HG02884 (cell line): ENCODE data around the gene DIP2C.
"Not testable (repeated sequence)": the region's sequence is repeated elsewhere in the genome, so short reads cannot be mapped to it uniquely, and the experiment has no call there.

Experiments used
- ATAC-seq: cut with Tn5 transposase; IDR thresholded peaks from one replicate; pipeline ENCODE4 v1.9.1; 2021; ENCODE audit warnings: mild to moderate bottlenecking, moderate library complexity; ENCODE audit not compliant: unreplicated experiment

DIP2C gene

DNA sequence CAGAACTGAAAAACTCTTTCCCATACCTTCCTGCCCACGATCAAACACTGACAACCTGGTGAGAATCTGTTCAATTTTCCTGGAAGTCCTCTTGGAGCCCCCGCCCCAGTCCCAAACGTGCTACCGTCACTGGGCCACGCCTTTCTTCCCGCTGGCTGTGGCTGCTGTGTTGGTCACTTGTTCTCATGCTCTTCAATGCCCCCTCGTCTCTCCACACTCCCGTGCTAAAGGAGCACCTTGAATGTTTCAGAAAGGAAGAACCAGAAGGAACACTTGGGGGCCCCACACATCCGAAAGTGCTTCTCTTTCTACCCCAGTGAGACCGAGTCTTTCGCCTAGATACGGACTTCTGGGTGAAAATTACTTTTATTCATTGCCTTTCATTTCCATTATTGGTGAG, 215.1 kb downstream of the DIP2C start:
- ATAC-seq = no peak

GRCh38 chr10:472241-472910, 217.1 kb downstream of the DIP2C start:
- ATAC-seq = no peak

GRCh38 chr10:470339-471003, 219.0 kb downstream of the DIP2C start:
- no peak for ATAC-seq

DNA sequence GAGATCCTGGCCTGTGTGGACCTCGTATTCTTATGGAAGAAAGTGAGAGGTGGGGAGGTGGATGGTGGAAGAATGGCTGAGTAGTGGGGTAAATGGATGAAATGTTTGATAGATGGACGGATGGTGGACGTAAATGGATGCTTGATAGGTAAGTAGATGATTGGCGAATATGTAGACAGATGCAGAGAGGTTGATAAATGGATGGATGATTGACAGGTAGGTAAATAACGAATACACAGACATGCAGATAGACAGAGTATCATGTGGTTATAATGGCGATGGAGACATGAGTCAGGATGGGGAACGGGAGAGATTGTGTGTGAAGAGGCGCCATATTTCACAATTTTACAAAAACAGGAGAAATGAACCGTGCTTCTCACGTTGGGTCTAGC, 219.5 kb downstream of the DIP2C start:
- ATAC-seq = no peak

DNA sequence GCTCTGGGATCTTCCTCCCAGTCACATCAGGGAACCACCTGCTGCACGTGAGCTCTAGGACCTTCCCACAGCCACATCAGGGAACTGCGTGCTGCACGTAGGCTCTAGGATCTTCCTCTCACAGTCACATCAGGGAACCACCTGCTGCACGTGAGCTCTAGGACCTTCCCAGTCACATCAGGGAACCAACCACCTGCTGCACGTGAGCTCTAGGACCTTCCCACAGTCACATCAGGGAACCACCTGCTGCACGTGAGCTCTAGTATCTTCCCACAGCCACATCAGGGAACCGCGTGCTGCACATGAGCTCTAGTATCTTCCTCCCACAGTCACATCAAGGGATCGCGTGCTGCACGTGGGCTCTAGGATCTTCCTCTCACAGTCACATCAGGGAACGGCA, 229.7 kb downstream of the DIP2C start:
- ATAC-seq = no peak

DNA sequence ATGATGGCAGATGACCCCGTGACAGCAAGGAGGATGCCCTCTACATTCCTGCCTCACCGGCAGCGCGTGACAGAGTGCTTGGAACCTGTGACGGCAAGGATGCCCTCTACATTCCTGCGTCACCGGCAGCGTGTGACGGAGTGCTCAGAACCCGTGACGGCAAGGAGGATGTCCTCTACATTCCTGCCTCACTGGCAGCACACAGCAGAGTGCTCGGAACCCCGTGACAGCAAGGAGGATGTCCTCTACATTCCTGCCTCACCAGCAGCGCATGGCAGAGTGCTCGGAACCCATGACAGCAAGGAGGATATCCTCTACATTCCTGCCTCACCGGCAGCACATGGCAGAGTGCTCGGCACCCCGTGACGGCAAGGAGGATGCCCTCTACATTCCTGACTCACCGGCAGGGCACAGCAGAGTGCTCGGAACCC, 231.0 kb downstream of the DIP2C start:
- ATAC-seq = no peak

DNA sequence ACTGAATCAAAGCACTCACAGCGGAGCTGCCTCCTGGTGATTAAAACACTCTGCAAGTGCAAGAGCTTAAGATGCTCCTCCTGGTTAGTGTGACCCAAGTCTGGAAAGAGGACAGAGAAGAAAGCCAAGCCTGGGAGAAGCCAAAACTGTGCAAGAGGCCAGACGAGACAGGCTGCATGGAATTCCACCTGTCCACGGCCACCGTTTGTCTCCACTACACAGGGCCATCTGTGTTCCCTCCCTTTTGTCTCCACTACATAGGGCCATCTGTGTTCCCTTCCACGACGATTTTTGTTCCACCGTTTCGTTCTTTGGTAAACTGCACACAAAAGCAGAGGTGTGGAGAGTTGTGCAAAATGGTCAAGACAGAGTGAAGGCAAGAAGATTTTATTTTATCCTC, 233.0 kb downstream of the DIP2C start:
- no peak for ATAC-seq

DNA sequence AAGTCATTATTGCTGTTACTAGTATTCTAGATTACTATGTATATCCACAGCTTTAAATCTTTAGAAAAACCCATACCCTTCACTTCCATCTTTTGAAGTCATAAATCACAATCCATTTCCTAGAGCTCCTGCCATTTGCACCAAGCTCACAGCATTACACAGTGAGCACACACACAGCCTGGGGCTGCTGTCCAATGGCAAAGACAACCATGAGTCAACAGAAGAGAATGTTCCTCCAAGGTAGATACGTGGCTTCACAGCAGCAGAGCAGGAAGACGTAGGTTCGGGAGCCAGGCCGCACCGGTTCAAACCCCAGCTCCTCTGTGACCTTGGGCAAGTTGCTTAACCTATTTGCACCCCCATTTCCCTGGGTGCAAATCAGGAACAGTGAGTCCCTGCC, 234.6 kb downstream of the DIP2C start:
- no peak for ATAC-seq

- no peak for ATAC-seq
Measured at GRCh38 chr10:453647-454046, 235.8 kb downstream of the DIP2C start.

GRCh38 chr10:452512-453426, 236.7 kb downstream of the DIP2C start:
- no peak for ATAC-seq

- no peak for ATAC-seq
Measured at GRCh38 chr10:451856-452255, 237.6 kb downstream of the DIP2C start.

- no peak for ATAC-seq
Measured at GRCh38 chr10:451021-451471, 238.4 kb downstream of the DIP2C start.

DNA sequence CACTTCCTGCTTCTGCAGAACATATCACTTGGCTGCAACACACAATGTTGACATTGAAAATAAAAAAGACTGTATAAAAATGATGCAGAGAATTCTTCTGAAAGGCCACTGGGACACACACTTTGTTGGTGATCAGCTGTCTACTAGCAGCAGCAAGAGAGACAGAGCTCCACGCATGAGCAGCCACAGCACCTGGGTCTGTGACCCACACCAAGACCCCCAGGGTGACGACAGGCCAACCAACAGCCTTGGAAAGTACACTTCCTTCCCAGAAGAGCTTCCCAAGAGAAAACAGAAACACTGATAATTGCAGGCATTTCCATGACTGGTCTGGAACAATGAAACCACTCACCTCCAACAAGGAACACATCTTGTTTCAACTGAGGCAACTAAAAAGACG, 239.0 kb downstream of the DIP2C start:
- ATAC-seq = no peak

DNA sequence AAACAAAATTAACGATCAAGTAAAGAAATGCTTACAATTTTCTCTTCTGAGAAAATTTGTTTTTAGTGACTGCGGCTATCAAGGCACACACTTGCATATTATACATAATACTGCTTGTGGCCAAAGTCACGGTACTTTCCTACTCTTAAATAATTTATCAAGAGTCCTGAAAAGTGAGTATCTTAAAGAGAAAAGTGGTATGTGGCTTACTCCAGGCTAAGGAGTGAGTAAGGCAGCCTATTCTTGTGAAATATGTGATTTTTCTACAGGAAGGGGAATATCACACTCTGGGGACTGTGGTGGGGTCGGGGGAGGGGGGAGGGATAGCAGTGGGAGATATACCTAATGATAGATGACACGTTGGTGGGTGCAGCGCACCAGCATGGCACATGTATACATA, 240.1 kb downstream of the DIP2C start:
- not testable (repeated sequence) for ATAC-seq

GRCh38 chr10:443459-443858, 246.0 kb downstream of the DIP2C start:
- no peak for ATAC-seq

- no peak for ATAC-seq
Measured at GRCh38 chr10:442209-442608, 247.3 kb downstream of the DIP2C start.

DNA sequence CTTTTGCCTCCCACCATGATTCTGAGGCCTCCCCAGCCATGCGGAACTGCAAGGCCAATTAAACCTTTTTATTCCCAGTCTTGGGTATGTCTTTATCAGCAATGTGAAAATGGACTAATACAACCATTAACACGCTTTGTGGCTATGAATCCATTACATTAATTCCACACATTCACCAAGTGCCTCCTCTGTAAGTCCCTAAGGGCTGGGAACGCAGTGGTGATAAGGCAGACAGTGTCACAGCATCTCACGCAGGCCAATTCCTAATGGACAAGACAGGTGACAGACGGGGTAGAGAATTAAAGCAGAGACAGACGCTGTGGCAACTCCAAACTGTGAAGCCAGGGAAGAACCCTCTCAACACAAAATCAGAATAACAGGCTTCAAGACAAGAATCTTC, 247.8 kb downstream of the DIP2C start:
- ATAC-seq = no peak

GRCh38 chr10:440127-440526, 249.3 kb downstream of the DIP2C start:
- ATAC-seq = no peak

DNA sequence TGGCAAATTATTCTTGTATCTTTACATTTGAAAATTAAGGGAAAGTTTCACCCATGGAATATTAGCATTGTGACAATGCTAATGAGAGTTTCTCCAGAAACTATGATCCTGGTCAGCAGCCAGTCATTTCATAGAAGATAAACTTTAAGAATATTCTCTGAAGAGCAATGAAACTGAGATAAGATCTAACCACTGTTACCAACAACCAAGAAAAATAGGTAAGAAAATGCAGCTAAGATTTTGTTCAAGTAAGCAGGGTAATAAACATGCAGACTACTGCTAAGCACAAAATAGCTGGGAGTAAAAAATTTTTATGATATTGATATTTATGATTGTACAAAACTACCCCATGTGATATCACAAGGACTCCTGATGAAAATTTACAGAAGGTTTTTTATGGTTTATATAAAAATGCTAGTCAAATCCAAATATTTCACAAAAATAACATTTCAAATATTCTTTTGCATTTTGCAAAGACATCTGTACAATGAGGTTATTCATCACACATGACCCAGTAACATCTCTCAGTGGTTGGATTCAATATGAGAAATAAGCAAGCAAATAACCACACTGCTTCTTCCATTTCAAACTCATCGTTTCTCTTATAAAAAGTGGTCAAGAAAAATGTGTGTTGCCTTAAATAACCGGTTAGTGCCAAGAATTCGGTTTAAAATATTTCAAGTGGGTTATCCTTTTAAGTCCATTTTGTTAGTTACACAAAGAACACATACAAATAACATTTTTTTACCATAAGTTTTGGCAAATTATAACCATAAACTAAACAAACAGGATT, 251.6 kb downstream of the DIP2C start:
- no peak for ATAC-seq

DNA sequence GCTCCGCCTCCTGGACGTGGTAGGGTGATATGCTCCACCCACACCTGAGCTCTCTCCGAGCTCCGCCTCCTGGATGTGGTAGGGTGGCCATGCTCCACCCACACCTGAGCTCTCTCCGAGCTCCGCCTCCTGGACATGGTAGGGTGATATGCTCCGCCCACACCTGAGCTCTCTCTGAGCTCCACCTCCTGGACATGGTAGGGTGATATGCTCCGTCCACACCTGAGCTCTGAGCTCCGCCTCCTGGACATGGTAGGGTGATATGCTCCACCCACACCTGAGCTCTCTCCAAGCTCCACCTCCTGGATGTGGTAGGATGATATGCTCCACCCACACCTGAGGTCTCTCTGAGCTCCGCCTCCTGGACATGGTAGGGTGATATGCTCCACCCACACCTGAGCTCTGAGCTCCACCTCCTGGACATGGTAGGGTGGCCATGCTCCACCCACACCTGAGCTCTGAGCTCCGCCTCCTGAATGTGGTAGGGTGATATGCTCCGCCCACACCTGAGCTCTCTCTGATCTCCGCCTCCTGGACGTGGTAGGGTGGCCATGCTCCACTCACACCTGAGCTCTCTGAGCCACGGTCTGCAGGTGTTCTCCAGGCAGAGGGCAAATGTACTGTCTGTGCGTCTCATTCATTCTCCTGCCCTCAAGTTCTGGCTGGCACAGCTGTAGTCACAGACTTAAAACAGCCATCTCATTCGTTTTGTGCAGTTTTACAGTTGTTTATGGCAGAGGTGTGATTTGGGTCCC, 252.4 kb downstream of the DIP2C start:
- ATAC-seq = no peak
